DMS153 (cell line): Measurements from ENCODE around the gene PRKN.

ENCODE experiments used
- DNase-seq: peaks from one replicate; lab custom pipeline; 2025; lab: John Stamatoyannopoulos, UW

PRKN gene

GRCh38 chr6:162373192-162373591 lies 354.4 kb downstream of the PRKN start:
- no peak for DNase-seq

DNA sequence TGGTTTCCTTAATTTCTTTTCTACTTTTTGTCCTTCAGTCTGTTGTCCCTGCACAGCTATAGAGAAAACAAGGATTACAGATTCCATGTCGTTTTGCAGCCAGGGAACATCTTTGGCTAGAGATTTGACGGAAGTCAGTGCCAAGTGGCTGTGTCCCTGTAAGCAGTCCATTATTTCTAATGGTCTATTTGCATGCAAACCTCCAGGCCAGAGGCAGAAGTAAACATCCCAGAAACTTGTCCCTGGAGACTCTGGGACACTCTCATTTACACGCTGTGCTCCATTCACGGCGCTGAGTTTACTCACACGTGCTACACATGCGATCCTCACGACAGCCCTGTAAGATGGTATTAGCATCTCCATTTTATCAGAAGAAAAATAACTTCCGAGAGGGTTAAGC lies 355.5 kb downstream of the PRKN start:
- no peak for DNase-seq

GRCh38 chr6:162371121-162371520 lies 356.4 kb downstream of the PRKN start:
- no peak for DNase-seq

- DNase-seq = no peak
These were observed 358.5 kb downstream of the PRKN start for GRCh38 chr6:162369091-162369490.

GRCh38 chr6:162364488-162364887 lies 363.1 kb downstream of the PRKN start:
- DNase-seq = no peak

DNA sequence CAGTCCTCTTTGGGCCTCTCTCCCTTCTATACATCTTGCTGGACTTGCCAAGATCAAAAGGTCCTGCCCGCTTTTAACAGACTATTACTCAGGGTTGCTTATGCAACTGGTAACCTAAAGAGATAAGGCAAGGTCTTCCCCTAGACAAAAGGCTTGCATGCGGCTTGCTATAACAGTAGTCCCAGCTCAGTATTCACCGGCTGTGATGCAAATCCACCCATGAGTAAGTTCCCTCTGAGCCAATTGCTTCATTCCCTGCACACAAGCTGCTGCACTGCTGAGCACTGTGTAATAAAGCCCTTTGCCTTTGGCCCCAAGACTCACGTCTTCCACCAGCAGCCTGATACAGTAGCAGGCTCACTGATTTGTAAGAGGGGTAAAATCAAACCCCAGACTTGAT lies 363.8 kb downstream of the PRKN start:
- no peak for DNase-seq

GRCh38 chr6:162360901-162361567 lies 366.5 kb downstream of the PRKN start:
- DNase-seq = no peak

- DNase-seq = no peak
These were observed 368.9 kb downstream of the PRKN start for GRCh38 chr6:162358625-162359024.

- DNase-seq = no peak
These were observed 382.5 kb downstream of the PRKN start for GRCh38 chr6:162345051-162345511.

GRCh38 chr6:162344646-162345010 lies 382.9 kb downstream of the PRKN start:
- DNase-seq = no peak

GRCh38 chr6:162343936-162344645 lies 383.5 kb downstream of the PRKN start:
- no peak for DNase-seq

DNA sequence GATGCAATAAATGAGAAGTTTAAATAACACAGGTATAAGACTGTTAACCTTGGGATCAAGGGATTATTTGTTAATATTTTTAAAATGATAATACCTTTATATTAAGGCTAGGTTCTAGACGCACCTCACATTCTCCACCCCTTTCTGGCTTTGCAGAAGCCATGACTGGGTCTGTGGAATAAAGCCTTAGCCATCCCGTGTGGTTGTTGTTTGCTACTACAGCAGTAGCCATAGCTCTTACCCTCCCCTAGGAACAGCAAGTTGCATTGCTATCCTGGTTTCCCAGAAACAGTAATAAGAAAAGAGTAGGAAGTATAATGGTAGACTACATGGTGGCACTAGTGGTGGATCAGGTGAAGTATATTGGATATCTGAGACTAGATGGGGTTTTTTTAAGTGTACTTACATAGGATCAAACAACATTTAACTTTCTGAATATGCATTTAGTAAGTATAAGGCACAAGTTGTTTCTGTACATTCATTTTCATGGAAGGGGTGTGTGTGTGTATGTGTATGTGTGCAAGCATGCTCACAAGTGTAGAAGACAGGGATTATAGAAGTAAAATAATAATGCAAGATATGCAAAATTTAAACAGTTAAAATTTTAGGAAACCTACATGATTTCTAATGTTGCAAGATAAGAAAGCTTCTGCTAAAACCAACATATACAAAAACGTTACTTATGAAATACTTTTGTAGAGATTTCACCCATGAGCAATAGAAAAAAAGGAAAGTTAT lies 384.2 kb downstream of the PRKN start:
- no peak for DNase-seq

DNA sequence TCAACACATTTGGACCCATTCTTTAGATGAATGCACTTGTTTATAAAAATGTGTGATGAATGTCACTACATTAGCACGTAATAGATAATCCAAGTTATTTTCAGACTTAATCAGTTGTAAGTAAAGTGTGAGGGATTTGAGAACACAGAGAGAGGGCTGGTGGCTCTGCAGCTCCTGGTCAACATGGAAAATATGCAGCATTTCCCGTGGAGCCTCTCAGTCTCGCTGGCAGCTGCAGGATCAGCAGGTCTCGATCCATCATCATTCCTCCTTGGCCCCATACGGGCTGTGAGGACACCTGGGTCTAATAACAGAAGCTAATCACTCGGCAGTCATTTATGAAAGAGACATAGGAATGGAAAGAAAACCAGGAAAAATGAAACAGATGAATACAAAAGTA lies 390.2 kb downstream of the PRKN start:
- no peak for DNase-seq

DNA sequence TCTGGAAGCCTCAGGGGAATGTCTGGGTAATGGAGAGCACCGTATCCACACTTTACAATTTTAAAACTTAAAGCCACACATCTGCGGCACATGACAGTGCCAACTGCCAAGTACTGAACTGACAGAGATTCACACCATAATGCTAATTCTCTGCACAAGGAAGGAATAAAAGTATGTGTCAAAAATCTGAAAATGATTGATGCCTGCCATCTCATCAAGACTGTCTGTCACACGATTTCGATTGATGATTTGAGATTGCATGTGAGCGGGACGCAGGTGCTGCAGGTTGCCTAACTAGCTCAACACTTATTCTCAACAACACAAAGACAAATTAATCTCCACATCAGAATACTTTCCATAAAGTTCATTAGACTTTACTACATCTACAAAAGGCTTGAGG lies 391.2 kb downstream of the PRKN start:
- no peak for DNase-seq

- DNase-seq = no peak
These were observed 395.2 kb downstream of the PRKN start for GRCh38 chr6:162332365-162332764.

- DNase-seq = no peak
These were observed 395.7 kb downstream of the PRKN start for GRCh38 chr6:162331911-162332310.

GRCh38 chr6:162325826-162326225 lies 401.7 kb downstream of the PRKN start:
- DNase-seq = no peak

DNA sequence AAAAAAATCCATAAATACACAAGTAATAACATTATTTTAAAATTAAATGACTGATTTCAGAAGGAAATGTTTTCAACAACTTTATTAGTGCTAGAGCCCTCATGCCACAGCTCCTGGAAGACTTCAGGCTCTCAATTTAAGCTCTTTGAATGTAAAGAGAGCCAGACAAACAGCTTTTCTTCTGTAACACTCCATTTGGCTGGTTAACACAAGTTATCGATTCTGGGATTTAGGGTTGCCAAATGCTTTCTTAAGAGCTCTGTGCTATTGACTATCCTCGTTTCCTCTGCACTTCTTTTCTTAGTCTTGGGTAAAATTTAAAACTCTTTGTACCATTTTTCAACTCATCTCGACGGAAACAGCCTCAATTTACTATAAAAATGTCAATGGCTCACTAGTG lies 402.5 kb downstream of the PRKN start:
- no peak for DNase-seq

GRCh38 chr6:162315291-162315690 lies 412.3 kb downstream of the PRKN start:
- DNase-seq = no peak

DNA sequence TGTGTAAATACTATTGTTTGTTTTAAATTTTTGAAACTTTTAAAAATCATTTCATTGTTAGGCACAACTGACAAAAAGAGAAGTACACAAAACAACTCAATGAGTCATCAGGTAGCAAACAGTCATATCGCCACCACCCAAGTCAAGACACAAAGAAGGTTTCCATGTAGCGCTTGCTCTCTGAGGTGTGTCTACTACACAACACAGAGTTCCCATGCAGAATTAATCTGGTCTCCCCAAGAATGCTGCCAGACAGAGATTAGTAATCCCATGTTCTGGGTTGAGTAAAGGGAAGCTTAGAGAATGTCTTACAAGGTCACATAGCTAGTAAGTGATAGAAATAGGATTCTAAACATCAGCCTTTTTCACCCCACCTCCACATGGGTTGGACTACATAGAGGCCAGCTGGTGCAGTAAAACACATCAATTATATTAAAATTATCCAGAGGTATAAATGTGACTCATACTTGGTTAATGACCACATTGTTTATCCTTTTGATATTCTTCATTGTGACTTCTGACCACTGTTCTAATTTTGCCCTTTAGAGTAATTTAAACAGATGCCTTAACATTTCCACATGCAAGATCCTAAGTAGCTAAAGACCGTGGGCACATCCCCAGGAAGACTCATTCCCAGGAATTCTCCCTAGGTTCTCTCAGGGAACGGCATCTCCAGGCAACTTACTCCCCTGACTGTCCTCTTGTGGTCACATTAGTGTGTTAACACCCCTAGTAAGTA lies 413.5 kb downstream of the PRKN start:
- no peak for DNase-seq

GRCh38 chr6:162307865-162308264 lies 419.7 kb downstream of the PRKN start:
- DNase-seq = no peak

GRCh38 chr6:162306616-162307015 lies 420.9 kb downstream of the PRKN start:
- no peak for DNase-seq
